GM23248 (cell line): ENCODE results near the gene TBC1D22A. TPM values are rescaled to one million over a fixed set of nuclear protein-coding genes. Genes with fewer than 3 reads are reported as not detected.

Experiments used
- DNase-seq: peaks from one replicate; pipeline ENCODE4 v3.0.0-alpha.2; 2015
- H2AFZ ChIP-seq: fragments of 200-600 bp; sonication (generic); 2 replicates; pipeline ENCODE4 v1.6.1; 2016; ENCODE audit warnings: antibody characterized with exemption
- H3F3A ChIP-seq: fragments of 200-600 bp; sonication (generic); 2 replicates; pipeline ENCODE4 v1.6.1; 2016; ENCODE audit warnings: mild to moderate bottlenecking, antibody characterized with exemption, mixed run types; ENCODE audit not compliant: insufficient read depth
- H3K27ac ChIP-seq: fragments of 200-600 bp; sonication (generic); 2 replicates; pipeline ENCODE4 v1.5.1; 2016; ENCODE audit warnings: mild to moderate bottlenecking
- H3K27me3 ChIP-seq: fragments of 200-600 bp; sonication (generic); replicated peaks from 2 replicates; pipeline ENCODE4 v1.6.1; 2016; ENCODE audit warnings: mild to moderate bottlenecking; ENCODE audit not compliant: insufficient read depth
- H3K36me3 ChIP-seq: fragments of 200-600 bp; sonication (generic); 2 replicates; pipeline ENCODE4 v1.6.1; 2016; ENCODE audit warnings: low read depth, mild to moderate bottlenecking
- H3K4me1 ChIP-seq: fragments of 200-600 bp; sonication (generic); 2 replicates; pipeline ENCODE4 v1.6.1; 2016; ENCODE audit warnings: mild to moderate bottlenecking; ENCODE audit not compliant: insufficient read depth
- H3K4me2 ChIP-seq: fragments of 200-600 bp; sonication (generic); one replicate; pipeline ENCODE4 v1.6.1; 2016; ENCODE audit warnings: mild to moderate bottlenecking; ENCODE audit not compliant: unreplicated experiment
- H3K4me3 ChIP-seq: fragments of 200-600 bp; sonication (generic); 2 replicates; pipeline ENCODE4 v1.5.1; 2016; ENCODE audit warnings: mild to moderate bottlenecking
- H3K79me2 ChIP-seq: fragments of 200-600 bp; sonication (generic); 2 replicates; pipeline ENCODE4 v1.6.1; 2016; ENCODE audit warnings: mild to moderate bottlenecking; ENCODE audit not compliant: insufficient read depth
- H3K9ac ChIP-seq: fragments of 200-600 bp; sonication (generic); 2 replicates; pipeline ENCODE4 v1.6.1; 2016; ENCODE audit warnings: mild to moderate bottlenecking
- H3K9me2 ChIP-seq: fragments of 200-600 bp; sonication (generic); 2 replicates; pipeline ENCODE4 v1.6.1; 2016; ENCODE audit warnings: mixed run types, mild to moderate bottlenecking, moderate library complexity; ENCODE audit not compliant: insufficient read depth
- H3K9me3 ChIP-seq: fragments of 200-600 bp; sonication (generic); one replicate; pipeline ENCODE4 v1.6.1; 2017; ENCODE audit warnings: low read depth
- H4K20me1 ChIP-seq: fragments of 200-600 bp; sonication (generic); 2 replicates; pipeline ENCODE4 v1.6.0; 2016; ENCODE audit not compliant: insufficient read depth
- EZH2 ChIP-seq: fragments of 200-600 bp; sonication (generic); IDR thresholded peaks from 2 replicates; pipeline ENCODE4 v1.6.1; 2018; ENCODE audit warnings: antibody characterized with exemption, mild to moderate bottlenecking; ENCODE audit not compliant: insufficient read depth, poor library complexity, severe bottlenecking
- EZH2phosphoT487 ChIP-seq: fragments of 200-600 bp; sonication (generic); IDR thresholded peaks from 2 replicates; pipeline ENCODE4 v1.6.1; 2018; ENCODE audit warnings: antibody characterized with exemption, moderate library complexity, mild to moderate bottlenecking, low read depth; ENCODE audit not compliant: insufficient read depth
- WGBS, 2 experiments: methylation state at CpG; one replicate each; pipeline ENCODE4 v1.1.6; 2015 to 2017; ENCODE audit warnings: low lambda C conversion rate in 2 of 2, low coverage in 1 of 2; ENCODE audit errors: missing lambda C conversion rate in 2 of 2; 5-methylcytosine and 5-hydroxymethylcytosine counted together
- in situ Hi-C: fragments of 300-500 bp; cut with MboI; formaldehyde crosslinking; loops from 2 replicates; pipeline ENCODE4 v1.15.0; 2020
- polyA plus RNA-seq: library from polyadenylated mRNA; unstranded; fragments of >200 nt; fragmentation: Nextera tagmentation; extraction: Ambion mirVana; gene quantifications from 2 replicates; pipeline ENCODE4 v1.2.1, GENCODE V29; 2016
- total RNA-seq: library from RNA; depleted of rRNA; stranded (reverse); fragments of >200 nt; shearing (Covaris generic); gene quantifications from 2 replicates; pipeline ENCODE4 v1.2.3, GENCODE V29; 2014

The TBC1D22A gene
- total and polyA plus RNA-seq, 2 experiments from 2014 or later: 12.3 to 16.9 TPM

DNA sequence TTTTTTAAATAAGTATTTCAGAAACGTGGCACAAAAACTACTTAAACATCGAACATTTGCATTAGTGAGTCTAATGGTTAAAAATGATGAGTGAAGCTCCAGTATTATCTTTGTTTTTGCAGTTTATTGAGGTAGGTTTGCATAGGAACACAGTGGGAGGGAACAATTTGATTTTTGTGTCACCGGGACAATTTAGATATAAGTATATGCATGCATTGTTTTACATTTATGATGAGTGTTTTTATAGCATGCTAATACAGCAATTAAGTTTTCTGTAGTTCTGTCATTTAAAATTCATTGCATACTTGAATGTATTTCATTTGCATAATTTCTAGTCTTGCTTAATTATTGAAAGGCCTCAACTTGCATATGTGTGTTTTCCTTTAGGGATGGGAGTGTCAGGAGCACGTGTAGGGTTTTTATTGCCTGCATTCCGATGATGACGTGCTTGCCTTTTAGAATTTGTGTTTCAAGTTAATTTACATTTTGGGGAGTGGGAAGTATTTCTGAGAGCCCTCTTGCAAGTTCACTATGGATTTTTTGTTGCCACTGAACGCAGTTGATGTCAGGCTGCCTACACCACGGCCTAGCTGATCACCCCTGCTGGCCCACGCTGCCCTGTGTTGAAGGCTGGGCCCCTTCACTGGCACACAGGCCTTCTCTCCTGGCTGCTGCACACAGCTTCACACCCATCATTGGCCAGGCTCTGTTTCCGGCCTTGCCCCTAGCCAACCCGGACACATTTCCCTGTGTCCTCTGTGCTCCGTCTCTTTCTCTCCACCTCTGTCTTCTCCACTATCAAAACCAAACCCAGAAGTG is 120.9 kb downstream of the TBC1D22A start:
- WGBS, 2 experiments: 81% methylated on average over 12 of the region's 12 CpGs
- no peak for TF ChIP-seq EZH2phosphoT487
- no peak for TF ChIP-seq EZH2
- no peak for DNase-seq

GRCh38 chr22:46884365-46884764 is 121.9 kb downstream of the TBC1D22A start:
- Histone ChIP-seq H4K20me1 (no peaks in the 10 kb centered on the region), H2AFZ (no peak overlapping the region), H3K36me3 (no peaks in the 10 kb centered on the region), H3K4me2 (no peak overlapping the region), H3K4me1 (no peaks in the 10 kb centered on the region), H3K79me2 (peaks cover 11% of the 10 kb centered on the region; the same call in 1 of the 2 replicates), H3K9me2 (no peaks in the 10 kb centered on the region), H3K27me3 (no peaks in the 10 kb centered on the region), H3F3A (no peaks in the 10 kb centered on the region), H3K4me3 (no peak overlapping the region), H3K9ac (no peak overlapping the region), H3K27ac (no peak overlapping the region), H3K9me3 (no peaks in the 10 kb centered on the region)
- no peak for DNase-seq
- no peak for TF ChIP-seq EZH2
- no peak for TF ChIP-seq EZH2phosphoT487
- in situ Hi-C loops: no loop called here
- WGBS, 2 experiments: 97 to 99% methylated on average over 8 of the region's 8 CpGs

More for the DNA sequence above, 120.9 kb downstream of the TBC1D22A start:
- H3K9ac ChIP-seq: no peak overlapping the region
- in situ Hi-C loops: no loop called here
- H3K27me3 ChIP-seq: no peaks in the 10 kb centered on the region
- no peak overlapping the region for H3K4me3 ChIP-seq
- no peaks in the 10 kb centered on the region for H3K9me2 ChIP-seq
- no peaks in the 10 kb centered on the region for H3F3A ChIP-seq
- no peaks in the 10 kb centered on the region for H4K20me1 ChIP-seq
- H3K27ac ChIP-seq: no peak overlapping the region
- H2AFZ ChIP-seq: no peak overlapping the region
- no peaks in the 10 kb centered on the region for H3K9me3 ChIP-seq
- no peaks in the 10 kb centered on the region for H3K36me3 ChIP-seq
- H3K4me2 ChIP-seq: no peak overlapping the region
- H3K79me2 ChIP-seq: peaks cover 11% of the 10 kb centered on the region; the same call in 1 of the 2 replicates
- no peaks in the 10 kb centered on the region for H3K4me1 ChIP-seq

GRCh38 chr22:46887978-46888377 is 125.5 kb downstream of the TBC1D22A start:
- no peaks in the 10 kb centered on the region for H4K20me1 ChIP-seq
- no peak overlapping the region for H3K4me3 ChIP-seq
- no peaks in the 10 kb centered on the region for H3K4me1 ChIP-seq
- in situ Hi-C loops: no loop called here
- no peak overlapping the region for H3K27ac ChIP-seq
- no peak overlapping the region for H3K4me2 ChIP-seq
- WGBS, 2 experiments: 91 to 96% methylated on average over 10 to 11 of the region's 11 CpGs
- no peak for TF ChIP-seq EZH2
- TF ChIP-seq EZH2phosphoT487: no peak
- H3K9me2 ChIP-seq: no peaks in the 10 kb centered on the region
- H3K27me3 ChIP-seq: no peaks in the 10 kb centered on the region
- H3K36me3 ChIP-seq: no peaks in the 10 kb centered on the region
- H3K79me2 ChIP-seq: 0 out of 2 replicates have a peak, but pooled peaks cover 11% of the 10 kb centered on the region
- no peak overlapping the region for H3K9ac ChIP-seq
- no peak for DNase-seq
- H2AFZ ChIP-seq: no peak overlapping the region
- no peaks in the 10 kb centered on the region for H3F3A ChIP-seq
- no peaks in the 10 kb centered on the region for H3K9me3 ChIP-seq

GRCh38 chr22:46890819-46891218 is 128.4 kb downstream of the TBC1D22A start:
- 0 out of 2 replicates have a peak, but pooled peaks cover 3% of the 10 kb centered on the region for H3K79me2 ChIP-seq
- H3K4me3 ChIP-seq: no peak overlapping the region
- in situ Hi-C loops: no loop called here
- 96 to 98% methylated on average over 10 of the region's 10 CpGs for WGBS, 2 experiments
- no peaks in the 10 kb centered on the region for H3K9me3 ChIP-seq
- no peaks in the 10 kb centered on the region for H3K4me1 ChIP-seq
- H3K4me2 ChIP-seq: no peak overlapping the region
- no peaks in the 10 kb centered on the region for H3F3A ChIP-seq
- H3K9ac ChIP-seq: no peak overlapping the region
- H3K9me2 ChIP-seq: no peaks in the 10 kb centered on the region
- TF ChIP-seq EZH2: no peak
- no peak for TF ChIP-seq EZH2phosphoT487
- H3K36me3 ChIP-seq: peaks cover 9% of the 10 kb centered on the region; the same call in 1 of the 2 replicates
- H4K20me1 ChIP-seq: no peaks in the 10 kb centered on the region
- H2AFZ ChIP-seq: no peak overlapping the region
- no peak for DNase-seq
- no peaks in the 10 kb centered on the region for H3K27me3 ChIP-seq
- no peak overlapping the region for H3K27ac ChIP-seq
